ENCODE results near the gene PRR29.

The PRR29 gene

DNA sequence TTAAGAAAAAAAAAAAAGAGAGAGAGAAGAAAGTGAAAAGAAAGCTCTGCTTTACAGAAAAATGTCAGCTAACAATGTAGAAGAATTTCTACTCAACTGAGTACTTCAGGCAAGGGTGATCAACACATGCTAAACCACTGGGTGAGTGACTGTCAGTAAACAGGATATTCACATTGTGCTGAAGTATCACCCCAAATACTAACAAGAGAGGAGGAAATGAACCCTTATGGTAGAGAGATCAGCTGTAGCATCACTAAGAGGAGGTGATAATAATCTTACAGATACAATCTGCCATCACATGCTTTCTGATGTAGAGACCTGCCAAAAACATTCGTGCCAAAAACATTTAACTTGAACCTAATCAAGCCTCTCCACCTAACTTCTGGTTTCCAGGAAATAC, 53.0 kb downstream of the PRR29 start:
- no peak overlapping the region for H3K27ac ChIP-seq (replicated peaks)
- TF ChIP-seq, protein P1, sequence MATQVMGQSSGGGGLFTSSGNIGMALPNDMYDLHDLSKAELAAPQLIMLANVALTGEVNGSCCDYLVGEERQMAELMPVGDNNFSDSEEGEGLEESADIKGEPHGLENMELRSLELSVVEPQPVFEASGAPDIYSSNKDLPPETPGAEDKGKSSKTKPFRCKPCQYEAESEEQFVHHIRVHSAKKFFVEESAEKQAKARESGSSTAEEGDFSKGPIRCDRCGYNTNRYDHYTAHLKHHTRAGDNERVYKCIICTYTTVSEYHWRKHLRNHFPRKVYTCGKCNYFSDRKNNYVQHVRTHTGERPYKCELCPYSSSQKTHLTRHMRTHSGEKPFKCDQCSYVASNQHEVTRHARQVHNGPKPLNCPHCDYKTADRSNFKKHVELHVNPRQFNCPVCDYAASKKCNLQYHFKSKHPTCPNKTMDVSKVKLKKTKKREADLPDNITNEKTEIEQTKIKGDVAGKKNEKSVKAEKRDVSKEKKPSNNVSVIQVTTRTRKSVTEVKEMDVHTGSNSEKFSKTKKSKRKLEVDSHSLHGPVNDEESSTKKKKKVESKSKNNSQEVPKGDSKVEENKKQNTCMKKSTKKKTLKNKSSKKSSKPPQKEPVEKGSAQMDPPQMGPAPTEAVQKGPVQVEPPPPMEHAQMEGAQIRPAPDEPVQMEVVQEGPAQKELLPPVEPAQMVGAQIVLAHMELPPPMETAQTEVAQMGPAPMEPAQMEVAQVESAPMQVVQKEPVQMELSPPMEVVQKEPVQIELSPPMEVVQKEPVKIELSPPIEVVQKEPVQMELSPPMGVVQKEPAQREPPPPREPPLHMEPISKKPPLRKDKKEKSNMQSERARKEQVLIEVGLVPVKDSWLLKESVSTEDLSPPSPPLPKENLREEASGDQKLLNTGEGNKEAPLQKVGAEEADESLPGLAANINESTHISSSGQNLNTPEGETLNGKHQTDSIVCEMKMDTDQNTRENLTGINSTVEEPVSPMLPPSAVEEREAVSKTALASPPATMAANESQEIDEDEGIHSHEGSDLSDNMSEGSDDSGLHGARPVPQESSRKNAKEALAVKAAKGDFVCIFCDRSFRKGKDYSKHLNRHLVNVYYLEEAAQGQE (IDR thresholded peaks at IDR 0.05; ENCODE audit: insufficient replicate concordance, low read depth), result no peak
- TF ChIP-seq POLR2AphosphoS5 (IDR thresholded peaks at IDR 0.05; ENCODE audit: low read depth), result no peak
- TF ChIP-seq, protein P2, sequence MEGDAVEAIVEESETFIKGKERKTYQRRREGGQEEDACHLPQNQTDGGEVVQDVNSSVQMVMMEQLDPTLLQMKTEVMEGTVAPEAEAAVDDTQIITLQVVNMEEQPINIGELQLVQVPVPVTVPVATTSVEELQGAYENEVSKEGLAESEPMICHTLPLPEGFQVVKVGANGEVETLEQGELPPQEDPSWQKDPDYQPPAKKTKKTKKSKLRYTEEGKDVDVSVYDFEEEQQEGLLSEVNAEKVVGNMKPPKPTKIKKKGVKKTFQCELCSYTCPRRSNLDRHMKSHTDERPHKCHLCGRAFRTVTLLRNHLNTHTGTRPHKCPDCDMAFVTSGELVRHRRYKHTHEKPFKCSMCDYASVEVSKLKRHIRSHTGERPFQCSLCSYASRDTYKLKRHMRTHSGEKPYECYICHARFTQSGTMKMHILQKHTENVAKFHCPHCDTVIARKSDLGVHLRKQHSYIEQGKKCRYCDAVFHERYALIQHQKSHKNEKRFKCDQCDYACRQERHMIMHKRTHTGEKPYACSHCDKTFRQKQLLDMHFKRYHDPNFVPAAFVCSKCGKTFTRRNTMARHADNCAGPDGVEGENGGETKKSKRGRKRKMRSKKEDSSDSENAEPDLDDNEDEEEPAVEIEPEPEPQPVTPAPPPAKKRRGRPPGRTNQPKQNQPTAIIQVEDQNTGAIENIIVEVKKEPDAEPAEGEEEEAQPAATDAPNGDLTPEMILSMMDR (IDR thresholded peaks at IDR 0.05; ENCODE audit: insufficient read depth, low read length), result no peak
- no peak for TF ChIP-seq SPI1 (IDR thresholded peaks at IDR 0.05; ENCODE audit: borderline replicate concordance, low read depth)
- no peak for TF ChIP-seq GABPA (IDR thresholded peaks at IDR 0.05; ENCODE audit: low read depth)
- no peak for DNase-seq (ENCODE audit: low read depth in 1 of 2, low spot score in 1 of 2)
- no peaks in the 10 kb centered on the region for H3K27me3 ChIP-seq (ENCODE audit: insufficient read depth, poor library complexity, severe bottlenecking)
- no peak overlapping the region for H3K4me3 ChIP-seq (replicated peaks; ENCODE audit: insufficient read depth, low read length)

DNA sequence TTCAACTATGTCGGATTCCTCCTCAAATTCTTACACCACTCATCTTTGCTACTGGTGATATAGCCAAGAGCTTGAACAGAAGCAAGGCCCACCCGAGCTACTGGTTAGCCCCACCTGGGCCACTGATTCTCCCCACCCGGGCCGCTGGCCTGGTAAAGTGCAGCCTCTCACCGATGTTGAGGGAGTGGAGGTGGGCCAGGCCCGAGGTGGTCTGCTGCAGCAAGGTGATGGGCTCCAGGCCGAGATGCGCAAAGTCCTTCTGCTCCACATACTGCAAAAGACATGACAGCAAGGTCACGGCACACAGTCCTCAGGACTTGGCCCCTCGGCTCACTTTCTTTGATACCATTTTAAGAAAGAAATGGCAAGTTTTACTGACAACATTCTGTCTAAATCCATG, 55.0 kb downstream of the PRR29 start:
- H3K27me3 ChIP-seq (ENCODE audit: insufficient read depth, poor library complexity, severe bottlenecking), result no peaks in the 10 kb centered on the region
- H3K27ac ChIP-seq (replicated peaks), result no peak overlapping the region
- TF ChIP-seq, protein P2 (IDR thresholded peaks at IDR 0.05; ENCODE audit: insufficient read depth, low read length), result no peak
- DNase-seq (ENCODE audit: low read depth in 1 of 2, low spot score in 1 of 2), result no peak
- no peak overlapping the region for H3K4me3 ChIP-seq (replicated peaks; ENCODE audit: insufficient read depth, low read length)

All from HL-60 (cell line).